ENCODE measurements around the gene SAMSN1.
A peak's percentile ranks its signal among the peaks of the same experiment; 100 is the strongest.
"Not testable (repeated sequence)": the region's sequence is repeated elsewhere in the genome, so short reads cannot be mapped to it uniquely, and the experiment has no call there.

SAMSN1 gene

GRCh38 chr21:14551741-14552140 is 5.6 kb upstream of the SAMSN1 start:
- Mint-ChIP-seq H3K27ac (no peak overlapping the region), H3K4me3 (no peak overlapping the region), H3K27me3 (ENCODE audit: low read depth) (no peaks in the 10 kb centered on the region), H3K4me1 (ENCODE audit: low read depth) (peaks cover 69% of the 10 kb centered on the region), H3K36me3 (ENCODE audit: low read depth) (peaks cover 14% of the 10 kb centered on the region), H3K9me3 (peaks cover 9% of the 10 kb centered on the region)
- no peak for DNase-seq (ENCODE audit: low spot score)

GRCh38 chr21:14550135-14550534 is 4.0 kb upstream of the SAMSN1 start:
- H3K9me3 Mint-ChIP-seq, result peaks cover 9% of the 10 kb centered on the region
- peak overlapping the region; percentile 59 for H3K27ac Mint-ChIP-seq
- H3K36me3 Mint-ChIP-seq (ENCODE audit: low read depth), result peaks cover 21% of the 10 kb centered on the region
- DNase-seq (ENCODE audit: low spot score), result no peak
- peaks cover 58% of the 10 kb centered on the region for H3K4me1 Mint-ChIP-seq (ENCODE audit: low read depth)
- peak overlapping the region; percentile 71 for H3K4me3 Mint-ChIP-seq
- no peaks in the 10 kb centered on the region for H3K27me3 Mint-ChIP-seq (ENCODE audit: low read depth)

- peaks cover 50% of the 10 kb centered on the region for H3K4me1 Mint-ChIP-seq (ENCODE audit: low read depth)
- H3K4me3 Mint-ChIP-seq, result peak overlapping the region; percentile 75
- H3K27ac Mint-ChIP-seq, result peak overlapping the region; percentile 91
- H3K27me3 Mint-ChIP-seq (ENCODE audit: low read depth), result no peaks in the 10 kb centered on the region
- no peak for DNase-seq (ENCODE audit: low spot score)
- peaks cover 31% of the 10 kb centered on the region for H3K36me3 Mint-ChIP-seq (ENCODE audit: low read depth)
- peaks cover 9% of the 10 kb centered on the region for H3K9me3 Mint-ChIP-seq
Measured at GRCh38 chr21:14548779-14549178, 2.7 kb upstream of the SAMSN1 start.

- Mint-ChIP-seq H3K4me3 (peak overlapping the region; percentile 75), H3K27ac (peak overlapping the region; percentile 91), H3K4me1 (ENCODE audit: low read depth) (peaks cover 48% of the 10 kb centered on the region)
Measured at GRCh38 chr21:14547834-14548513, 1.9 kb upstream of the SAMSN1 start.

GRCh38 chr21:14546719-14547118 is 604 bp upstream of the SAMSN1 start:
- not testable (repeated sequence) for H3K9me3 Mint-ChIP-seq; H3K27ac Mint-ChIP-seq; DNase-seq (ENCODE audit: low spot score); H3K27me3 Mint-ChIP-seq (ENCODE audit: low read depth); H3K4me3 Mint-ChIP-seq
- Mint-ChIP-seq H3K4me1 (ENCODE audit: low read depth) (peaks cover 51% of the 10 kb centered on the region), H3K36me3 (ENCODE audit: low read depth) (peaks cover 34% of the 10 kb centered on the region)

More at GRCh38 chr21:14547834-14548513, 1.9 kb upstream of the SAMSN1 start:
- Mint-ChIP-seq H3K9me3 (peaks cover 9% of the 10 kb centered on the region), H3K36me3 (ENCODE audit: low read depth) (peaks cover 35% of the 10 kb centered on the region), H3K27me3 (ENCODE audit: low read depth) (no peaks in the 10 kb centered on the region)
- DNase-seq (ENCODE audit: low spot score), result no peak

- peaks cover 47% of the 10 kb centered on the region for H3K4me1 Mint-ChIP-seq (ENCODE audit: low read depth)
- peaks cover 55% of the 10 kb centered on the region for H3K36me3 Mint-ChIP-seq (ENCODE audit: low read depth)
- H3K9me3 Mint-ChIP-seq, result peaks cover 8% of the 10 kb centered on the region
- H3K27me3 Mint-ChIP-seq (ENCODE audit: low read depth), result no peaks in the 10 kb centered on the region
- H3K4me3 Mint-ChIP-seq, result peak overlapping the region; percentile 95
- no peak for DNase-seq (ENCODE audit: low spot score)
- H3K27ac Mint-ChIP-seq, result peak overlapping the region; percentile 90
Measured at GRCh38 chr21:14543983-14544382, 2.1 kb downstream of the SAMSN1 start.

GRCh38 chr21:14542638-14543037 is 3.5 kb downstream of the SAMSN1 start:
- peak overlapping the region; percentile 79 for H3K27ac Mint-ChIP-seq
- DNase-seq (ENCODE audit: low spot score), result no peak
- peaks cover 16% of the 10 kb centered on the region for H3K9me3 Mint-ChIP-seq
- peak overlapping the region; percentile 95 for H3K4me3 Mint-ChIP-seq
- peaks cover 66% of the 10 kb centered on the region for H3K36me3 Mint-ChIP-seq (ENCODE audit: low read depth)
- H3K27me3 Mint-ChIP-seq (ENCODE audit: low read depth), result no peaks in the 10 kb centered on the region
- H3K4me1 Mint-ChIP-seq (ENCODE audit: low read depth), result peaks cover 47% of the 10 kb centered on the region

GRCh38 chr21:14541841-14542490 is 4.1 kb downstream of the SAMSN1 start:
- Mint-ChIP-seq H3K4me3 (peak overlapping the region; percentile 95), H3K9me3 (peaks cover 23% of the 10 kb centered on the region), H3K4me1 (ENCODE audit: low read depth) (peaks cover 46% of the 10 kb centered on the region), H3K27me3 (ENCODE audit: low read depth) (no peaks in the 10 kb centered on the region), H3K27ac (peak overlapping the region; percentile 92), H3K36me3 (ENCODE audit: low read depth) (peaks cover 73% of the 10 kb centered on the region)
- DNase-seq (ENCODE audit: low spot score), result no peak

GRCh38 chr21:14538483-14538882 is 7.6 kb downstream of the SAMSN1 start:
- H3K4me3 Mint-ChIP-seq, result peak overlapping the region; percentile 55
- DNase-seq (ENCODE audit: low spot score), result no peak

GRCh38 chr21:14536929-14537328 is 9.2 kb downstream of the SAMSN1 start:
- Mint-ChIP-seq H3K27ac (peak overlapping the region; percentile 38), H3K36me3 (ENCODE audit: low read depth) (peaks cover 90% of the 10 kb centered on the region), H3K4me1 (ENCODE audit: low read depth) (peaks cover 74% of the 10 kb centered on the region), H3K9me3 (peaks cover 43% of the 10 kb centered on the region), H3K4me3 (peak overlapping the region; percentile 16), H3K27me3 (ENCODE audit: low read depth) (no peaks in the 10 kb centered on the region)
- no peak for DNase-seq (ENCODE audit: low spot score)

More at GRCh38 chr21:14538483-14538882, 7.6 kb downstream of the SAMSN1 start:
- H3K4me1 Mint-ChIP-seq (ENCODE audit: low read depth), result peaks cover 69% of the 10 kb centered on the region
- H3K27ac Mint-ChIP-seq, result no peak overlapping the region
- peaks cover 86% of the 10 kb centered on the region for H3K36me3 Mint-ChIP-seq (ENCODE audit: low read depth)
- no peaks in the 10 kb centered on the region for H3K27me3 Mint-ChIP-seq (ENCODE audit: low read depth)
- peaks cover 43% of the 10 kb centered on the region for H3K9me3 Mint-ChIP-seq

- Mint-ChIP-seq H3K27ac (peak overlapping the region; percentile 97), H3K4me1 (ENCODE audit: low read depth) (peaks cover 69% of the 10 kb centered on the region), H3K4me3 (peak overlapping the region; percentile 85), H3K36me3 (ENCODE audit: low read depth) (peaks cover 84% of the 10 kb centered on the region), H3K9me3 (peaks cover 43% of the 10 kb centered on the region), H3K27me3 (ENCODE audit: low read depth) (no peaks in the 10 kb centered on the region)
- no peak for DNase-seq (ENCODE audit: low spot score)
Measured at GRCh38 chr21:14535702-14536101, 10.4 kb downstream of the SAMSN1 start.

GRCh38 chr21:14533499-14534428 is 12.4 kb downstream of the SAMSN1 start:
- H3K27ac Mint-ChIP-seq, result peak overlapping the region; percentile 97
- H3K4me1 Mint-ChIP-seq (ENCODE audit: low read depth), result peaks cover 65% of the 10 kb centered on the region
- peaks cover 33% of the 10 kb centered on the region for H3K9me3 Mint-ChIP-seq
- peaks cover 75% of the 10 kb centered on the region for H3K36me3 Mint-ChIP-seq (ENCODE audit: low read depth)
- peak; percentile 39 for DNase-seq (ENCODE audit: low spot score)
- H3K27me3 Mint-ChIP-seq (ENCODE audit: low read depth), result no peaks in the 10 kb centered on the region
- H3K4me3 Mint-ChIP-seq, result peak overlapping the region; percentile 85

GRCh38 chr21:14531757-14532316 is 14.3 kb downstream of the SAMSN1 start:
- Mint-ChIP-seq H3K9me3 (peaks cover 19% of the 10 kb centered on the region), H3K36me3 (ENCODE audit: low read depth) (peaks cover 70% of the 10 kb centered on the region), H3K27me3 (ENCODE audit: low read depth) (no peaks in the 10 kb centered on the region), H3K4me3 (peak overlapping the region; percentile 59), H3K27ac (peak overlapping the region; percentile 79), H3K4me1 (ENCODE audit: low read depth) (peaks cover 63% of the 10 kb centered on the region)
- DNase-seq (ENCODE audit: low spot score), result no peak
